Measurements from ENCODE around the gene E4F1.
"Not testable (repeated sequence)": the region's sequence is repeated elsewhere in the genome, so short reads cannot be mapped to it uniquely, and the experiment has no call there.

Gene E4F1

GRCh38 chr16:2231016-2231931 is 7.9 kb downstream of the E4F1 start:
- DNase-seq (ENCODE audit: low read depth, low spot score) = no peak

GRCh38 chr16:2232094-2232990 is 9.0 kb downstream of the E4F1 start:
- no peak for DNase-seq (ENCODE audit: low read depth, low spot score)

GRCh38 chr16:2233046-2233775 is 9.8 kb downstream of the E4F1 start:
- DNase-seq (ENCODE audit: low read depth, low spot score) = no peak

- no peak for DNase-seq (ENCODE audit: low read depth, low spot score)
These were observed 10.8 kb downstream of the E4F1 start for GRCh38 chr16:2233872-2234812.

GRCh38 chr16:2234813-2235170 is 11.4 kb downstream of the E4F1 start:
- no peak for DNase-seq (ENCODE audit: low read depth, low spot score)

GRCh38 chr16:2235234-2235651 is 11.9 kb downstream of the E4F1 start:
- DNase-seq (ENCODE audit: low read depth, low spot score) = no peak

- DNase-seq (ENCODE audit: low read depth, low spot score) = no peak
These were observed 12.4 kb downstream of the E4F1 start for GRCh38 chr16:2235695-2236336.

- no peak for DNase-seq (ENCODE audit: low read depth, low spot score)
These were observed 13.1 kb downstream of the E4F1 start, which contains the start of gene DNASE1L2 for GRCh38 chr16:2236337-2237101. DNASE1L2 (plus strand) TSS chr16:2236444; CDS start chr16:2236817, 373 bp downstream.

- no peak for DNase-seq (ENCODE audit: low read depth, low spot score)
These were observed 13.7 kb downstream of the E4F1 start for GRCh38 chr16:2237102-2237482.

- DNase-seq (ENCODE audit: low read depth, low spot score) = no peak
These were observed 14.2 kb downstream of the E4F1 start for GRCh38 chr16:2237493-2238149.

- no peak for DNase-seq (ENCODE audit: low read depth, low spot score)
These were observed 14.9 kb downstream of the E4F1 start for GRCh38 chr16:2238150-2238837.

GRCh38 chr16:2238838-2239675 is 15.7 kb downstream of the E4F1 start:
- DNase-seq (ENCODE audit: low read depth, low spot score) = no peak

- not testable (repeated sequence) for DNase-seq (ENCODE audit: low read depth, low spot score)
These were observed 16.9 kb downstream of the E4F1 start for GRCh38 chr16:2240331-2240730.

- no peak for DNase-seq (ENCODE audit: low read depth, low spot score)
These were observed 19.2 kb downstream of the E4F1 start for GRCh38 chr16:2242598-2242997.

- DNase-seq (ENCODE audit: low read depth, low spot score) = no peak
These were observed 19.7 kb downstream of the E4F1 start for GRCh38 chr16:2243031-2243528.

GRCh38 chr16:2243781-2244180 is 20.4 kb downstream of the E4F1 start:
- no peak for DNase-seq (ENCODE audit: low read depth, low spot score)

- no peak for DNase-seq (ENCODE audit: low read depth, low spot score)
These were observed 20.9 kb downstream of the E4F1 start for GRCh38 chr16:2244301-2244700.

Measured in smooth muscle cell of the brain vasculature (primary cell).